DND-41 (cell line): ENCODE data around the gene RAD9B.

Experiments
- ATAC-seq: fragments of 200-7000 bp; cut with Tn5 transposase; 3 replicates; pipeline ENCODE4 v1.9.1; 2021; ENCODE audit warnings: low read depth; ENCODE audit not compliant: insufficient read depth
- DNase-seq: peaks from one replicate; pipeline ENCODE4 v3.0.0-alpha.2; 2020
- H2AFZ ChIP-seq: 2 replicates; pipeline ENCODE4 v1.6.0; 2012; ENCODE audit warnings: low read depth, low read length
- H3K27ac ChIP-seq: 2 replicates; pipeline ENCODE4 v1.5.1; 2012; ENCODE audit warnings: low read length, inconsistent platforms
- H3K27me3 ChIP-seq: fragments of 200-600 bp; sonication (generic); 2 replicates; pipeline ENCODE4 v1.6.0; 2012; ENCODE audit warnings: low read length, mild to moderate bottlenecking, inconsistent platforms; ENCODE audit not compliant: insufficient read depth, poor library complexity
- H3K36me3 ChIP-seq: 2 replicates; pipeline ENCODE4 v1.5.1; 2012; ENCODE audit warnings: low read length, inconsistent platforms; ENCODE audit not compliant: insufficient read depth
- H3K4me1 ChIP-seq: 2 replicates; pipeline ENCODE4 v1.5.1; 2012; ENCODE audit warnings: mild to moderate bottlenecking, low read length; ENCODE audit not compliant: insufficient read depth
- H3K4me2 ChIP-seq: 2 replicates; pipeline ENCODE4 v1.6.0; 2012; ENCODE audit warnings: mild to moderate bottlenecking, moderate library complexity, low read length, inconsistent platforms; ENCODE audit not compliant: insufficient read depth
- H3K4me3 ChIP-seq, 2 experiments: fragments of 200-600 bp in 1 of 2; shearing (Covaris generic) in 1 of 2; 2 replicates each; pipeline ENCODE4 v1.5.1; 2012 to 2016; ENCODE audit warnings: inconsistent platforms in 2 of 2, low read length in 2 of 2, mild to moderate bottlenecking in 2 of 2, low read depth in 1 of 2, moderate library complexity in 1 of 2
- H3K79me2 ChIP-seq: 2 replicates; pipeline ENCODE4 v1.6.0; 2012; ENCODE audit warnings: low read length, inconsistent platforms; ENCODE audit not compliant: insufficient read depth
- H3K9ac ChIP-seq: 2 replicates; pipeline ENCODE4 v1.6.0; 2012; ENCODE audit warnings: low read depth, mild to moderate bottlenecking, inconsistent platforms, low read length, moderate library complexity
- H3K9me3 ChIP-seq: 2 replicates; pipeline ENCODE4 v1.5.1; 2012; ENCODE audit warnings: low read length, moderate library complexity, mild to moderate bottlenecking, inconsistent platforms; ENCODE audit not compliant: insufficient read depth, severe bottlenecking
- H4K20me1 ChIP-seq: 2 replicates; pipeline ENCODE4 v1.6.0; 2012; ENCODE audit warnings: low read length; ENCODE audit not compliant: insufficient read depth
- CTCF ChIP-seq: IDR thresholded peaks from 2 replicates; pipeline ENCODE4 v1.5.1; 2012; ENCODE audit warnings: borderline replicate concordance, low read length, moderate library complexity, mild to moderate bottlenecking; ENCODE audit not compliant: poor library complexity, severe bottlenecking; ENCODE audit errors: extremely low read depth
- EZH2 ChIP-seq: IDR thresholded peaks from 3 replicates; pipeline ENCODE4 v1.6.1; 2012; ENCODE audit warnings: borderline replicate concordance, low read depth, mild to moderate bottlenecking, moderate library complexity, low read length, inconsistent platforms; ENCODE audit not compliant: severe bottlenecking

RAD9B gene

GRCh38 chr12:110536834-110537604 lies 34.9 kb downstream of the RAD9B start:
- peaks cover 8% of the 10 kb centered on the region; the same call in 1 of the 2 replicates for H3K79me2 ChIP-seq
- H3K9ac ChIP-seq = no peak overlapping the region
- H2AFZ ChIP-seq = no peak overlapping the region
- no peak overlapping the region for H3K27ac ChIP-seq
- no peaks in the 10 kb centered on the region for H3K9me3 ChIP-seq
- TF ChIP-seq EZH2 = no peak
- DNase-seq = no peak
- no peak overlapping the region for H3K4me3 ChIP-seq
- ATAC-seq = no peak
- H3K4me2 ChIP-seq = no peak overlapping the region
- no peaks in the 10 kb centered on the region for H4K20me1 ChIP-seq
- no peaks in the 10 kb centered on the region for H3K4me1 ChIP-seq
- H3K36me3 ChIP-seq = peaks cover 81% of the 10 kb centered on the region
- H3K27me3 ChIP-seq = no peaks in the 10 kb centered on the region

DNA sequence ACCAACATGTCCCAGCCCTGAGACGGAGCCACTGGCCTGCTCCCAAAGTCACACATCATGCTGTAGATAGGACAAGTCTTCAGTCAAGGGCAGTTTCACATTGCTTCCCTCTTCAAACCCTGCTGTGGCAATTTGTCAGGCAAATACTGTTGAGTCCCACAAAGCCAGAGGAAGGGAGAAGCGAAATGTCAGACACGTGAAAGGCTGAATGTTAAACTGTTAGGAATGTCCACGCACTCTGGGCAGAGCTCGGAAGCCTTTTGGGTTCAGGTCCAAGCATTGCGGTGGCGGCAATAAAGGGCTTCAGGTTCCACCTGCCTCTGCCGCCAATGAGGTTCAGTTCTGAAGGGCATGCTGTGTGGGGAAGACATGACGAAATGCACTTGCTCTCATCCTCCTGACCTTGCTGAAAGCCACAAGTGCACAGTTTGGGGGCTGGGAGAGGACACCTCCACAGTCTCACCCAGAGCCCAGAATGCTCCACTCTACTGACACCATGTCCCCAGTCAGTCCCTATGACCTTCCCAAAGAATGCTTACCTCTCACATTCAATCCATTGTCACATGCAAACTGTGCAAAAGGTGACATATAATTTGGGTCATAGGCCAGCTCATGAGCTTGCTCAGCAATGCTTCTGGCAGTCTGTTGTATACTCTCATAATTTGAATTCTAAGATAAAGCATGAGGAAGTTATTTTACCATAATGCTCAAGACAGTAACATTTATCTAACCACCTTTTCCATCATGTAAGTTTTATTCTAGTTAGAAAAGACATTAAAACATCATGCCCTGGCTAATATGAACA lies 35.7 kb downstream of the RAD9B start:
- Histone ChIP-seq H3K27ac (no peak overlapping the region), H3K9ac (no peak overlapping the region), H3K4me3 (no peak overlapping the region), H3K36me3 (peaks cover 81% of the 10 kb centered on the region), H3K79me2 (peaks cover 10% of the 10 kb centered on the region), H4K20me1 (0 out of 2 replicates have a peak, but pooled peaks cover under 1% of the 10 kb centered on the region), H3K4me2 (no peak overlapping the region), H3K9me3 (no peaks in the 10 kb centered on the region), H3K27me3 (no peaks in the 10 kb centered on the region), H2AFZ (no peak overlapping the region), H3K4me1 (no peaks in the 10 kb centered on the region)
- ATAC-seq (no peak), DNase-seq (no peak)
- no peak for TF ChIP-seq CTCF
- TF ChIP-seq EZH2 = no peak

GRCh38 chr12:110538869-110539622 lies 36.9 kb downstream of the RAD9B start:
- H3K27me3 ChIP-seq = no peaks in the 10 kb centered on the region
- no peak for TF ChIP-seq CTCF
- TF ChIP-seq EZH2 = no peak
- peaks cover 3% of the 10 kb centered on the region for H4K20me1 ChIP-seq
- H2AFZ ChIP-seq = no peak overlapping the region
- H3K79me2 ChIP-seq = peaks cover 13% of the 10 kb centered on the region
- no peak overlapping the region for H3K4me2 ChIP-seq
- H3K36me3 ChIP-seq = peaks cover 87% of the 10 kb centered on the region
- DNase-seq (no peak), ATAC-seq (no peak)
- H3K4me1 ChIP-seq = no peaks in the 10 kb centered on the region
- H3K27ac ChIP-seq = no peak overlapping the region
- H3K9me3 ChIP-seq = no peaks in the 10 kb centered on the region
- no peak overlapping the region for H3K9ac ChIP-seq
- no peak overlapping the region for H3K4me3 ChIP-seq

DNA sequence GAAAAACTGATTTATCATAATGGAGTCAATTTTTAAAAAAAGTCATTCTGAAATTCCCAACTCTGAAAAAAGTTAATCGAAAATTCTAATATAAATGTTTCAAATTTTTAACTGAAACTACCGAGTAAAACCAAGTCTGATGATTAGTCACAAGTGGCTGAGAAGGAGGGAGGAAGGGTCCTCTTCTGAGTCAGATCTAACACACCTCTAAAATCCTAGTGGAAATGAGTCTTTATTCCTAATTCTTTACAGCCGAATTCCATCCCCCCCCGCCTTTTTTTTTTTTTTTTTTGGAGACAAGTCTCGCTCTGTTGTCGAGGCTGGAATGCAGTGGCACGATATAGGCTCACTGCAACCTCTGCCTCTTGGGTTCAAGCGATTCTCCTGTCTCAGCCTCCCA lies 37.9 kb downstream of the RAD9B start:
- H3K9ac ChIP-seq = no peak overlapping the region
- no peak overlapping the region for H3K4me3 ChIP-seq
- H3K9me3 ChIP-seq = no peaks in the 10 kb centered on the region
- no peak for TF ChIP-seq CTCF
- TF ChIP-seq EZH2 = no peak
- no peak overlapping the region for H3K4me2 ChIP-seq
- H4K20me1 ChIP-seq = peaks cover 3% of the 10 kb centered on the region
- peaks cover 83% of the 10 kb centered on the region for H3K36me3 ChIP-seq
- H2AFZ ChIP-seq = no peak overlapping the region
- H3K27me3 ChIP-seq = no peaks in the 10 kb centered on the region
- peaks cover 13% of the 10 kb centered on the region for H3K79me2 ChIP-seq
- H3K27ac ChIP-seq = no peak overlapping the region
- H3K4me1 ChIP-seq = no peaks in the 10 kb centered on the region
- DNase-seq (no peak), ATAC-seq (no peak)
